Measurements from ENCODE around the gene THSD7A.

DNA sequence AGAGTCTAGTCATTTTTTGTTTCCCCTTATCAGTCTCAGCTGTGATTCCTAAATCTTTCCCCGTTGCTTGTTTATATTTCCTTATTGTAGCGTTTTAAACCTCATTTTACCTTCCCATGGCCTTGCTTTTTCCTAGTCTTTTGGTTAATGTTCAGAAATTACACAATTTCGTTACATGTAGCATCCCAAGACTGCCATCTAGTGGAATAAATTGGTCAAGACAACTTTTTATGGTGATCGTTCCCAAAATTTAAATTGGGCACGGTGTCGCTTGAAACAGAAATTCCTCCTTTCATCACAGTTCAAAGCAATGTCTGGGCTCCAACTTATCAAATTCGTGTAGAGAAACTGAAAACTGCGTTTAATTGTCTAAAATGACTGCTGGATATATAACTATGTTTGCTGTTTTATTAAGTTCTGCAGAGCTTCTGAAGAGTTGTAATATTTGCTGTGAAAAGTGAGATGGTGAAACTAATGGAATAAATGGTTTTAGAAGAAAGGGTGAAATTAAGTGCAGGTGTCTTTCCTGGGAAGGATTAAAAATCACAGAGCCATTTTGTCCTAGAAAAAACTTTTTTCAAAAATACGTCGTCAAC, 488.1 kb downstream of the THSD7A start:
- peak; percentile 92 for TF ChIP-seq CTCF (IDR thresholded peaks at IDR 0.05)
- no peak for TF ChIP-seq ZFX (IDR thresholded peaks at IDR 0.05; ENCODE audit: borderline replicate concordance)

Measured in 22Rv1 (cell line).